ENCODE data around the gene FHIT.
A peak's percentile ranks its signal among the peaks of the same experiment; 100 is the strongest.

FHIT gene

DNA sequence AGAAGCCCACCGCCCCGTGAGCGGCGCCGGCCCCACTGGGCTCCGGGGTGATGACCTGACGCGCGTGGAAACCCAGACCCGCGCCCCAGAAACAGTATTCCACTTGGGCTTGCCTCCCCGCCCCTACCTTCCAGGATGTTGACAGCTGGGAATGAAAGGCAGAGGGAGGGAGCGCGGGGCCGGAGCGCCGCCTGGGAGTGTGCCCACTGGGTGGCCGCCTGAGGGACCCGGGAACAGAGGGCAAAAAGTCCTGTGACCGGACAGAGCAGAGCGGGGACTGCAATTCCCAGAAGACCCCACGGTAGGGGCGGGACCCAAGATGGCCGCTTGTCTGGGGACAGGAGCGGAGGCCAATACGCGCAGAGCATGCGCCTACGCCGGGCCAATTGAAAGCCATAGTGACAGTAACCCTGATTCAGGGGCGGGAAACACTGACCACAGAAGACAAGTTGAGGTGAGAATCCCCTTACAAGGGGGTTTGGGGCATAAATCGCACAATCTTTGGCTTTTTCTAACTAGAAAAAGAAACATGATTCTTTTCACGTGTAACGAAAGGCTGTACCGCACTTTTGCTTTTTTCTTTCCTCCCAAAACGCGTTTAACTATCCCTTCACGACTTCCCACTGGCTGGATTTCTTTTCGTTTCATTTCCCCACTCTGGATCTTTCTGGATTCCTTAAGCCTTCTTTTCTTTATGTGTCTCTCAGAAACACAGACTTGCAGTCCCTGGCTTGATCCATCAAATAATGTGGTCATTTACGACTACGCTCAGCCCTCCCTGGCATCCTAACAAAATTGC is at the start of gene FHIT:
Gene FHIT (minus strand): TSS at position 279 of the 799 bp plus-strand sequence.
- peak; percentile 72 for DNase-seq

DNA sequence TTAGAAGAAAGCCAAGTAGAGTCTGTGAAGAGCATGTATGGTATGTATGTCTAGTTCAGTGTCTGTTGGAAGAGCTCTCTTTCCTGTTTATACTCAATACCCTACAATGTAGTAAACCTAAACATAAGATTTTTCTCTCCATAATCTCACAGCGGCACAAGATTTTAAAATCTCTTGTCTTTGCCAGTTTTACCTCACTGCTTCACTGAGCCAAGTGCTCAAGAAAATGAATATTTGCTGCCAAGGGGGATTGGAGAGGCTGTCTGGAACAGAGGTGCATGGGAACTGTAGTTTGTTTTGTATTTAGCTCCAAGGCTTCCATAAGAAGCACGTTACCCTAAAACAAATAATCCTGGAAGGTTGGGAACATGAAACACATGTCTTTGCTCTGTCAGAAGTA is 49.5 kb upstream of the FHIT start:
- DNase-seq, result no peak

DNA sequence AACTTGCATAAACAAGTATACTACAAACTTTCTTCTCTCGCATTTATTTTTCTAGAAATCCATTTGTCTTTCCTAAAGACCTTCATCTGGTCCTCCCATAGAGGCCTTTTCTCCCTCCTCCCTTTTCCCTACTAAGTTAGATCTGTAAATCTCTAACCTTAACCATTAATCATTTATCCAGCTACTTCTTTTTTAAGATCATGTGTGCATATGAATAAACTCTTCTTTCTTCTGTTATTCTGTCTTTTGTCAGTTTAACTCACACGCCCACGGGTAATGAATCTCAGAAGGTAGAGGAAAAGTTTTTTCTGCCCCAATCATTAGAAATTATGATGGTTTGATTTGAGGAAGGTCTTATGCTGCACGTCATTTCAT is 48.7 kb upstream of the FHIT start:
- DNase-seq, result no peak

DNA sequence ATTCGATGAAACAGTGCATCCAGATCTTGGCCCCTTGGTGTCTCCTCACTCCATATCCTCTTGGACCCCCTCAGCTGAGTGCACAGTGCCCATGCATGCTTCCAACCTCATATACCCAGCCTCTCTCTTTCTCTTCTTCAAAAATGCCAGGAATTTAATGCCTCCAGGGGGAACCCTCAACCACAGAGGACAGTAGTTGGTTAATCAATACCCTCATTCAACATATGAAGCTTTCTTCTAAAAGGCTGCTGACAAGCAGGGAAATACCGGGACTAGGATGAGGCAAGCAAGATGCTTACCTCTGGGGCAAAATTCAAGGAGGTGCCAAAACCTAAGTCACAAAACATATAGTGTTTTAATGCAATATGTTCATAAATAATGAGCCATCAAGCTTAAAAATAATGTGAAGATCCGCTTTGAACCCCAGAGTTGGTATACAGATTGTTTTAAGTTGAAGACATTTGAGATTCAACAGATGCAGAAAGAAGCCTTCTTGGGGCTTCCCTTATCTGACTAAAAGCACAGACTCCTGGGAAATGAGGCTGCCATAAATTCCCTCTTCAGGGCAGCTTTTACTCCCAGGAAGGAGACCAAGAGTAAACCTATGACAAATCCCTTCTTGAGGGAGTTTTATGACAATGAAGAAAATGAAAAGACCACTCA is 48.2 kb upstream of the FHIT start:
- no peak for DNase-seq

DNA sequence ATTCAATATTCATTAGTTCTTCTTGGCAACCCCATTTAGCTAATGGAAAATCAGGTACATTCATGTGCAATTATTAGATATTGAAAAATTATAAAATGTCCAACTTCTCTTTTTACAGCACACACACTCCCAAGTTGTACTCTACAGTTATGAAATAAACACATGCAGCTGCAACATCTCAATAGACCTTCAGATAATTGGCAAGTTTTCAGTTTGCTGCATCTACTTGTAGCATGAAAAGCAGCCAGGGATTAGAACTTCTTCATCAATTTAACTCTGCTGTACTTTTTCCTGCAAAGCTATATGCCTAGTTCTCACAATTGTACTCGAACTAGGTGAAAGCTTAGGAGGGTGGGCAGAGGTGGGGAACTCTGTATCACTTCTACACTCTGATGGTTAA is 46.6 kb upstream of the FHIT start:
- DNase-seq, result no peak

DNA sequence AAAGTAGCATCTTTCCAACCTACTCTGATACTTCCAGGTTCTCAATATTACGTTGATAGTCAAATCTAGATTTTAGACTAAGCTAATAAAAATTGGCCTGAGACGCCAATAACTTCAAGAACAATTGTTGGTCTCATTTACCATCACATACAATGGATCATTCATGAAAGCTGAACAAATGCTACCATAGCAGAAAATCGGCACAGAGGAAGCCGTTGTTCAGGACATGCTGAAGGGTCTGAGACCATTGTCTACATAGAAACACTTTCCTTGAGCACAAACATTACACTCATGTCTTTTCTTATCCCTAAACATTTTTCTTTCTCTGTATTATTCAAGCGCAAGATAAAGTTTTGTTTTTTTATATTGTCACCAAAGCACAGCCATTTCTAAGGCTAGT is 37.2 kb upstream of the FHIT start:
- DNase-seq, result no peak

DNA sequence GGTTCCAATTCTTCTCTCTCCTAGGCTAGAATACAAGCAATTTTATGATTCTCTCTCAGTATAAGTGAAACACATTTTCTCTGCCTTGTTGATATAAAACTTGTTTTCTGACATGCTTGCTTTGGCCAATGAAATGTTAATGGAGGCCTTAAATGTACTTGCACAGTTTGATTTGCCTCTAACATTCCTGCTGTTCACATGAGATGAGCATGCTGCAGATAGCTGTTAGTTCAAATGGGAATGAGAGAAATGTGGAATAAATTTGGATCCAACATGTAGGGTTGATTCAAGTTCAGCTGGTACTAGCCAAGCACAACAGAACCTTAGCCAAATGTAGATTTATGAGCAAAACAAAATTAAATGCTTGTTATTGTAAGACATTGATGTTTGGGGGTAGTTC is 32.6 kb upstream of the FHIT start:
- DNase-seq, result no peak

DNA sequence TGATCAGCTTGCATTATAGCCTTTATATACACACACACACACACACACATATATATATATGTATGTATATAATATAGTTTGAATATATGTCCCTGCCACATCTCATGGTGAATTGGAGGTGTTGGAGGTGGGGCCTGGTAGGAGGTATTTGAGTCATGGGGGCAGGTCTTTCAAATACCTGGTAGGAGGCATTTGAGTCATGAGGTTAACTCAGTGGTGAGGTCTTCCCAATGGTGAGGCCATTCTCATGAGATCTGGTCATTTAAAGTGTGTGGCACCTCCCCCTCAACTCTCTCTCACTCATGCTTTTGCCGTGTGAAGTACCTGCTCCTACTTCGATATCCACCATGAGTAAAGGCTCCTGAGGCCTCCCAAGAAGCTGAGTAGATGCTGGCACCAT is 27.5 kb upstream of the FHIT start:
- no peak for DNase-seq

DNA sequence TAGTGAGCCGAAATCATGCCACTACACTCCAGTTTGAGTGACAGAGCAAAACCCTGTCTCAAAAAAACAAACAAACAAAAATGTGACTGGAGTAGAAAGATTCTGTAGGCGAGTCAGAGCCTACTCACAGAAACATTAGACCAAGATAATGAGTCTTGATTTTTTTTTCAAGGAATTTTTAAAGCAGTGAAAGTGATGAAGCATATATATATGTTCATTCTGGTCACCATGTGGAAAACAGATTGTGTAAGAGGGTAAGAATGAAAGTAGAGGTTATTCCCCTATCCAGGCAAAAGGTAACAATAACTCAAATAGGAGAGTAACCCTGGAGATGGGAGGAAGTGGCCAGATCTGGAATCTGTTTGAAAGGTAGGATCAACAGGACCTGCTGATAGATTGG is 26.2 kb upstream of the FHIT start:
- DNase-seq, result no peak

DNA sequence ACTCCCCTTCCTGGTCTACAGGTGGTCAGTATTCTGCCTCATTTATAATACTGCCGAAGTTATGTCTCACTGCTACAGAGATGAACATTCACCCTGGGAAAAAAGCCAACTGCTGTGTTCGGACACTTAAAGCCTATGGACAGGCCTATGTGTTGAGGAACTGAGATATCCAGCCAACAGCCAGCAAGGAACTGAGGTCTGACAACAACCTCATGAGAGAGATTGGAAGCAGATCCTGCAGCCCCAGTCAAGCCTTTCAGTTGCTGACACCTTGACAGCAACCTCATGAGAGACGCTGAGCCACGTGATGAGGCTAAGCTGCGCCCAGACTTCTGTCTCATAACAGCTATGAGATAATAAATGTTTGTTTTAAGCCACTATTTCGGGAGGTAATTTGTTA is 18.2 kb upstream of the FHIT start:
- no peak for DNase-seq

DNA sequence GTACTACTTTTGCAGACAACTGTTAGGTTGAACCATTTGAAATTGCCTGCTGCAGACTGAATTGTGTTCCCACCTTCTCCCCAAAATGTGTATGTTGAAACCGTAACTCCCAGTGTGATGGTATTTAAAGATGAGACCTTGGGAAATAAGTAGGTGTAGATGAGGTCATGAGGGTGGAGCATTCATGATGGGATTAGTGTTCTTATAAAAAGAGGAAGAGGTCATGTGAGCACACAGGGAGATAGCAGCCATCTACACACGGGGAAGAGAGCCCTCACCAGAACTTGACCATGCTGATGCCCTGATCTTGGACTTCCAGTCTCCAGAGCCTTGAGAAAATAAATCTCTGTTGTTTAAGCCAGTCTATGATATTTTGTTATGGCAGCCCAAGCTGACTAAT is 17.4 kb upstream of the FHIT start:
- no peak for DNase-seq

DNA sequence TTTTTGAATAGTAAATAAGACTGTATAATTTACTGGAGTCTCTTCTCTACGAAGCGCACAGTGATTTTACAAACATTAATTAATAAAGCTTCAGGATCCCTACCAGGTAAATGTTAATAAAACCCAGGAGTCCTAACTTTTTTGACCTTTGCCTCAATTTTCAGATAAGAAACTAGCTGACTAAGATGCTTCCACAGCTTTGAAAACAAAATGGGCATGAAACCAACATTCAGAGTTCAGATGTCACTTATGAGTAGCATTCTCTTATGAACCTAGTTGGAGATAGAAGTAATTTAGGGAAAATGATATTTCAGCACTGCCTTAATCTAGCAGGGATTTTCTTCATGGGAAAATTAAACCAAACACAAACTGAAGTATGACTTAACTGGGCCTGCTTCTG is 13.0 kb upstream of the FHIT start:
- DNase-seq, result no peak

DNA sequence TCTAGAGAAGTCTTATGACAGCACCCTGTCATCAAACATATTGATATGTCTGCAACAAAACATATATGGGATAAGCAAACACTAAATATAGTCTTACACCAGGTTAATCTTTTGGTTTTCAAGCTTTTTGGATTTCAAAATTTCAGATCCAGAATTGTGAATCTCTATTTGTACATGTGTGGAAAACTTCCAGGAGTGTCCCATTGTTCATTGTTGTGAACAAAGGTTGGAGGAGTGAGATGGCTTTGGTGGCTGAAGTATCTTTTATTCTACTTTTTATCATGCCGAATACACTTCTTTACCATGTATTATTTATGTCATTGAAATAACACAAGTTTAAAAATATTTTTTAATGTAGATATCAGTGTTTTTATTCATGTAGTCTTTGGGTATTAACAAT is 5.9 kb upstream of the FHIT start:
- DNase-seq, result no peak

DNA sequence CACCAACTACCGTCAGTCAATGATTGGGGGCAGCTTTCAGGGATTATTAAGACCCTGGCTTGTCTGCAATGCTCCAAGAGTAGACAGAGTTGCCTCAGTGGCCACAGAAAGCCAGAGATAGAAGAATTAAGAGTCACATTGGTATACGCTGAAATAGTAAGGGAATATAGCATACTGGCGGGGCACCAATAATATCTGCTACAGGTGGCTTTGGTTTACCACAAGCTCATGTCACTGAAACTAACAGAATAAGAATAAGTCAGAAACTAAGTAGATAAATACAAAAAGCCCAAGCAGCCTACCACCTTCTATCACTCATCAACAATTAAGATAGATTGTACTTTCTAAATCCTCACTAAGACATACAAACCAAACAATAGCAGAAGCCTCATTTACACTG is 2.5 kb upstream of the FHIT start:
- no peak for DNase-seq

DNA sequence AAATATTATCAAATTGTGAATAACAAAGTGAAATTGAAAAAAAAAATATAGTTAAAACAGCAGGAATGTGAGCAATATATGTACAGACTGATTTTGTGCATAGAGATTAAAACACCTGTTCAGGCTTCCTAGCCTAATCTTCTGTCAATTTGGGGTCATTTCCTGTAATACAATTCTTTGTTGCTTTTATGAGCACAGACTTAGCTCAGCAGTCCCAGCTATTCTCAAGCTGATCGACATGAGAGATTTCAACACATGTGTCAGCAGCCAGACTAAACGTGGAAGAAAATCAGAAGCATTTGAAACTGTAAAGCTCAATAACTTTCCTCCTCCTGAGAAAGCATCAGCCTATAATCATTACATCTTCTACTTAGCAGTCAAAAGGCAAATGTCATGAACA is 1.6 kb upstream of the FHIT start:
- no peak for DNase-seq

DNA sequence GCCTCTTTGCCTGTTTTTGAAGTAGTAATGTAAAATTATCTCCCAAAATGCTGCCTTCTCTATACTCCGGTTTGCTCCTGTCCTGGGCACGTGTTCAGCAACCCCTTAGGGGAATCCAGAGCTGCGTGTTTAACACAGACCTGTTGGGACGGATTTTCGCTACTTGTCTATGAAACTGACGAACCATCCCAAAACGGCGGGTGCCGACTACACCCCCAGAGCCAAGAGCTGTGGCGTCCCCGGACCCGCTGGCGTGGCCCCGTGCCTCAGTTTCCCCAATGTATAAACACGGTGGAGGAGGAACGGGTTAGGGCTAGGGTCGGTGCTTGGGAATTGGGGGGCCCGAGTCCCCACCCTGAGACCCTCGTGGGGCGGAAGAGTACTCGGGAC is 473 bp downstream of the FHIT start:
- DNase-seq, result no peak

DNA sequence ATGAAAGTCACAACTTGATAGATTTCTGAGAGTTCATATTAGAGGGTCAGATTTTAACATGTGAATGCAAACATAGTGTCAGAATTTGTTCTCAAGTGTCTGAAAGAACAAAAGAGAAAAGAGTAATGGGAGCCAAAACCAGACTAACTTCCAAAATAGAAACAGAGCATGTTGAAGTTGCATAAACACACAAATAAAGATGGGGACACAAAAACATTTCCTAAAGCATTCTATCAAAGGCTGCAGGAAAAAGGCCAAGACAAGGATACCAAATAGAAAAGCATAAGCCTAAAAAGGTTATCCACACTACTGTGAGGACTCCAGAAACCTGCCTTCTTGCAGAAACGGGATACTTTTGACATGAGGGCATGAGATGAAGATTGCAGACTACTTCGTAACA is 2.8 kb downstream of the FHIT start:
- no peak for DNase-seq

DNA sequence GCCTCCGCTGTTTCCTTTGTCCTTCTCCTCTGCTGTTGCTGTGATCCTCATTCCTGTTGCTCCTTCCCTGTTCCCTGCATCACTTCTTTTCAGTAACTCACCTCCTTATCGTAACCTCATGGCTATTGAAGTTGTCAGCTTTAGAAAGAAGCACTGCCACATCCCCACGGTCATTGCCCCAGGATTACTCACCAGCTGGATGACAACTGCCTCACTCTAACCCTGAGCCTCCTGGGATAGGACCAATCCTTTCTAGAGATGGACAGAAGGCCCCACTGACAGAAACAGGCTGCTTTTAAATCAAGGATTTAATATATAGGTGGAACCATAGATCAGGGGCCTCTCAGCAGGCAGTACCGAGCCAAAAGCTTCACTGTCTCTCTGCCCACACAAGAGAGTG is 4.1 kb downstream of the FHIT start:
- DNase-seq, result no peak

DNA sequence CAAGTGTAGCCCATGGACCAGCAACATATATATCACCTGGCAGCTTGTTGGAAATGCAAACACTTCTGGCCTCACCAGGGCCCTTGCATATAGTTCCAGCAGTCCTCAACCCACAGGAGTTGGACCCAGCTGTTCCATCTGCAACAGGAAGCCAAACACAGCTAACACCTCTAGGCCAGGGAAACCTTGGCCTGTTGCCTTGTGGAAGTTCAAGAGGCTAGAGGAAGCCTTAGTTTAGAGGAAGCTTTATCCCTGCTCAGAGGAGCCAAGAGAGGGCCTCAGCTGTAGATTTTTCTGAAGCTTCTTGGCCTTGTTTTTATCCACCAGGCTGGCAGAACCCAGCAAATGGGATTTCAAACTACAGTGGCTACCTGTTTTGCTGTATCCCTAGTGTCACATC is 11.4 kb downstream of the FHIT start:
- DNase-seq, result no peak

DNA sequence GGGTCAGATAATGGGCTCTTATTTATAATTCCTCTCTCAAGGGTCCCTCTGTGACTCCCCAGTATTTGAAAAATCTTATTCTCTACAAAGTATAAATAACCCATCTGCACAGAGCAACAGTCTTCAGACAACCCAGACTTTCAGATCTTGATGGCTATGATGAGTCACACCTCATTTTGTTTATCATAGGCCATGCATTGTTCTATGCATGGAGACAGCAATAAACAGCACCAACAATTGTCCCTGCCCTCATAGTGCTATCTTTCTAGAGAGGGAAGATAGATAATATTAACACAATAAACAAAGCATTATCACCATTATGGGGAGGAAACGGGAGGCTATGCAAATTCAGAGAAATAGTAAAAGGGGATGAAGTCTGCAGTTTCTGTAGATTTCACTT is 13.4 kb downstream of the FHIT start:
- no peak for DNase-seq

DNA sequence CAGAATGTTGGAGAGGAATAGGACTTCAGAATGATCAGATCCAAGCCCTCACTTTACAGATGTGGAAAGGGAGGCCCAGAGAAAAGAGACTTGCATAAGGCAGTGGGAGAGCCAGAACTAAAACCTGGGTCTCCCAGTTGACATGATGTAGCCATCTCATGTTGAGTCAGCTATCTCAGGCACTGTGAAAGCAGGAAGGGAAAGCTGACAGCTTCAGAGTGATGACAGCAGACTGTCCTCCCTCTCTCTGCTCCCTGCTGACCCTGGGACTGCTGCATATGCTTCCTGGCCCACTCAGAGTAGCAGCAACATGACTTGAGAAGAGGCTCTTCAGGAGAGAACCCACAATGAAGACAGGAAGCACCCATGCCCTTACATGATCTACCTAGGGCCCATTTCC is 14.7 kb downstream of the FHIT start:
- DNase-seq, result no peak

DNA sequence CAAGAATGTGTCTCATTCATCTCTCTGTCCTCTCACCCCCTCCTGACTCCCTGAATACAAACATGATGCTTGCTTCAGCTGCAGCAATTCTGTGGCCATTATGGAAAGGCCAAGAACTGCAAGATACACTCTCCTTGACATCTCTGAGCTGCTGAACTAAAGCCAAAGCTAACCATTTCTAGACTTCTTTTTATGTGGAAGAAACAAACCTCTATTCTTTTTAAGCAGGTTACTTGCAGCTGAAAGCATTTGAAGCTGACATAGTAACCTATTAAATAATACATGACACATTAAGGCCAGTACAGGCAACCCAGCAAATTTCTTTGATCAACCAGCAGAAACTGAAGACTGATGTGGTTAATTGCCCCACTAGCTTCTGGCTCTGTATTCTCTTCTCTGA is 17.5 kb downstream of the FHIT start:
- DNase-seq, result no peak

DNA sequence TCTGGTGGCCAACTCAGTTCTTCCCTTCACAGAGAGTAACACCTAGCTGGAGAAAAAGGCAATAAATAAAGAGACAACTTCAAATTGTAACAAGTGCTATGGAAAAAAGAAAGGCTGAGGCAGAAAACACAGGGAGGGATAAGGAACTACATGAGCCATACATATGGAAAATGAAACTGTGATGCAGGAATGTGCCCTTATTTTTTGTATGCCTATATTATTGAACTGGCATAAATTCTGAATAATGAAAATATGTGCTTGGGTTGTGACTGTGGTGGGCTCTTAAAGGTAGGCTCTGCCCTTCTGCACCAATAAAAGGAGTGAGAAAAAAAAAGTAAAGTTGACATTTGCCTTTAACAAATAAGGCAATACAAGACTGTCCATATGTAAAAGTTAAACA is 19.6 kb downstream of the FHIT start:
- DNase-seq, result no peak

DNA sequence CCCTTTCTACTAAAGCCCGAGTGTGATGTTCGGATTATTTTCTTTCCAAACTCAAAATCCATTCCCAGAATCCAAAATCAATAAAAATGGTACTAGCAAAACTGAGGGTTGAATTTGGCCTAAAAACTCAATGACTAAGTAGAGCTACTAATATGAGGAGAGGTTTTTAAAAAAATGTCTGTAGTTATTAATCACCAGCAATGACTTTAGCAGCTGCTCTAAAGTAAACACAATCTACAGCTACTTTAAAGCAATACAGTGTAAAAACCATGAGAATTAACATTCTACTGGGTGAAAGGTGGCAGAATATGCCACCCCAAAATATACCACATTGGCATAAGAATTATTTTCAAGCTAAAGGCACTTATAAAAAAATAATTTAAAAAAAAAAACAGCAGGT is 23.5 kb downstream of the FHIT start:
- DNase-seq, result no peak

DNA sequence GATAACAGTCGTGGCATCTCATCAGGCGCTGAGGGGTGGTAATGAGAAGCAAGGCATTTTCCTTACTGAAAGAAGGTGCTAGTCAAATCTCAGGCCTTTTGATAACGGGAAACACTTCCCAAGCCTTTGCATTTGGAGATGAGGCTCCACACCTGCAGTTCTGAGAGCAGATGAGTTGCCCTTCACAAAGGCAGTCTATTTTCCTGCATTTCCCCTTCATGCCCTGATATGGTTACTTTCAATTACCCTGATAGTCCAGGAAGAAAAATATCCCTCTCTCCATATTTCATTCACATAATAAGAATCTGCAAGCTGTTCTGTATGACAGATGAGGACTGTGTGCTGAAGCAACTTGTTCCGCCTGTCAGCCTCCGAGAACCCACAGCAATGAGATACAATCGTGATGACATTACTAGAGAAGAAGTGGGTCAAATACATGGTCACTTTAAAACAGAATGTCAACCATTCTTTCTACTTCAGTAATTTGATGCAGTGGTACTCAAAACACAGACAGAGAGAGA is 25.0 kb downstream of the FHIT start:
- no peak for DNase-seq
